Keratinocyte (primary cell): ENCODE measurements around the gene ABHD16A.

Experiments
- CTCF ChIP-seq, 3 experiments: IDR thresholded peaks in 1 of 3; conservative IDR thresholded peaks in 1 of 3; optimal IDR thresholded peaks in 1 of 3; 2 replicates in 2 of 3; 3 replicates in 1 of 3; pipeline versions ENCODE3 to v1.5.1; 2011; ENCODE audit warnings: low read length in 3 of 3, mild to moderate bottlenecking in 3 of 3, moderate library complexity in 2 of 3, control low read depth in 1 of 3, inconsistent platforms in 1 of 3; ENCODE audit not compliant: insufficient read depth in 2 of 3; ENCODE audit errors: extremely low read depth in 1 of 3
- EZH2 ChIP-seq: IDR thresholded peaks from one replicate; pipeline ENCODE4 v1.6.1; 2012; ENCODE audit warnings: inconsistent platforms, mild to moderate bottlenecking, low read length, moderate library complexity

- TF ChIP-seq CTCF (optimal IDR thresholded peaks at IDR 0.05 in 1 of 3, IDR thresholded peaks at IDR 0.05 in 1 of 3, conservative IDR thresholded peaks at IDR 0.05 in 1 of 3; ENCODE audit: extremely low read depth in 1 of 3, insufficient read depth in 2 of 3, low read length in 3 of 3) (no peak), EZH2 (no peak)
Measured at GRCh38 chr6:31713991-31714684, 11.0 kb upstream of the ABHD16A start.
